RWPE1 (cell line): ENCODE results near the gene STARD10.
"Not testable (repeated sequence)": the region's sequence is repeated elsewhere in the genome, so short reads cannot be mapped to it uniquely, and the experiment has no call there.

Experiments
- CTCF ChIA-PET: fragments of 350-600 bp; sonication (Branson Sonifier 250); formaldehyde crosslinking; extraction: SDS; loops from one replicate; lab custom pipeline; 2021; lab: Yijun Ruan, JAX
- POLR2A ChIA-PET: fragments of 400-600 bp; formaldehyde crosslinking; extraction: SDS; loops from one replicate; lab custom pipeline; 2020; ENCODE audit warnings: antibody characterized with exemption; ENCODE audit not compliant: low non-redundant PET; lab: Yijun Ruan, JAX
- DNase-seq: peaks from one replicate; pipeline ENCODE4 v3.0.0; 2012; ENCODE audit warnings: low spot score
- H3K27ac ChIP-seq: fragments of 450-650 bp; 2 replicates; pipeline ENCODE4 v1.5.1; 2017
- CTCF ChIP-seq: fragments of 450-650 bp; conservative IDR thresholded peaks from 2 replicates; pipeline ENCODE4 v1.5.1; 2017; ENCODE audit warnings: low read depth, mild to moderate bottlenecking

The STARD10 gene

GRCh38 chr11:72802822-72803221, 9.0 kb upstream of the STARD10 start:
- no peak overlapping the region for H3K27ac ChIP-seq
- CTCF ChIA-PET, result interaction anchor here (0.6 to 1.3 kb wide), 2 partner anchors 9 to 10 kb away, joined by 4 to 5 read pairs; no protein-coding TSS in a partner anchor
- POLR2A ChIA-PET, result no interaction called here
- DNase-seq, result no peak
- TF ChIP-seq CTCF, result no peak

GRCh38 chr11:72799441-72799840, 5.6 kb upstream of the STARD10 start:
- no peak for TF ChIP-seq CTCF
- no peak for DNase-seq
- no peak overlapping the region for H3K27ac ChIP-seq
- ChIA-PET POLR2A (interaction anchor here (0.7 kb wide), 1 partner anchor 10 kb away, joined by 3 read pairs; no protein-coding TSS in a partner anchor), CTCF (no interaction called here)

- ChIA-PET CTCF (interaction anchor here (1.3 kb wide), 1 partner anchor 73 kb away, joined by 4 read pairs; no protein-coding TSS in a partner anchor), POLR2A (no interaction called here)
- TF ChIP-seq CTCF, result no peak
- no peak overlapping the region for H3K27ac ChIP-seq
- no peak for DNase-seq
These were observed 4.5 kb upstream of the STARD10 start for GRCh38 chr11:72798361-72798760.

- POLR2A ChIA-PET, result no interaction called here
- peak overlapping the region; percentile 88 for H3K27ac ChIP-seq
- no peak for TF ChIP-seq CTCF
- CTCF ChIA-PET, result interaction anchor here (0.6 to 3.4 kb wide), 11 partner anchors 10 to 434 kb away, joined by 3 to 26 read pairs (median 3); no protein-coding TSS in a partner anchor
- DNase-seq, result no peak
These were observed 797 bp downstream of the STARD10 start for GRCh38 chr11:72793076-72793424.

GRCh38 chr11:72792437-72793021, 1.3 kb downstream of the STARD10 start:
- H3K27ac ChIP-seq, result peak overlapping the region; percentile 88
- ChIA-PET POLR2A (no interaction called here), CTCF (interaction anchor here (0.5 to 3.4 kb wide), 11 partner anchors 10 to 737 kb away, joined by 3 to 26 read pairs (median 3); no protein-coding TSS in a partner anchor)
- TF ChIP-seq CTCF, result no peak
- DNase-seq, result no peak

GRCh38 chr11:72791228-72791627, 2.6 kb downstream of the STARD10 start:
- POLR2A ChIA-PET, result interaction anchor here (0.6 kb wide), 1 partner anchor 10 kb away, joined by 8 read pairs; no protein-coding TSS in a partner anchor
- CTCF ChIA-PET, H3K27ac ChIP-seq, DNase-seq: not testable (repeated sequence)

GRCh38 chr11:72789493-72790131, 4.2 kb downstream of the STARD10 start:
- TF ChIP-seq CTCF, result no peak
- DNase-seq, result no peak
- ChIA-PET POLR2A (no interaction called here), CTCF (interaction anchor here (0.9 kb wide), 1 partner anchor 23 kb away, joined by 3 read pairs; no protein-coding TSS in a partner anchor)
- peak overlapping the region; percentile 16; the same call in 1 of the 2 replicates for H3K27ac ChIP-seq
